HCT116 (cell line): ENCODE results near the gene SCTR.

Experiments used
- CBX3 ChIP-seq: IDR thresholded peaks from 2 replicates; pipeline ENCODE4 v1.6.1; 2012; ENCODE audit warnings: low read depth
- CEBPB ChIP-seq: IDR thresholded peaks from 2 replicates; pipeline ENCODE4 v1.6.1; 2012; ENCODE audit warnings: low read depth
- EZH2 ChIP-seq: fragments of 200-600 bp; sonication (generic); IDR thresholded peaks from 2 replicates; pipeline ENCODE4 v1.6.1; 2017; ENCODE audit warnings: antibody characterized with exemption, mixed run types
- EZH2phosphoT487 ChIP-seq: fragments of 200-600 bp; IDR thresholded peaks from 2 replicates; pipeline ENCODE4 v1.6.1; 2018; ENCODE audit warnings: antibody characterized with exemption, borderline replicate concordance
- POLR2A ChIP-seq: IDR thresholded peaks from 2 replicates; pipeline ENCODE4 v1.7.0; 2011; ENCODE audit warnings: borderline replicate concordance; ENCODE audit not compliant: insufficient read depth, insufficient read length; ENCODE audit errors: extremely low read depth
- POLR2AphosphoS5 ChIP-seq: IDR thresholded peaks from 2 replicates; pipeline ENCODE4 v1.6.1; 2011; ENCODE audit warnings: mild to moderate bottlenecking, low read depth, low read length, moderate library complexity
- TCF7L2 ChIP-seq: IDR thresholded peaks from 2 replicates; pipeline ENCODE4 v1.7.0; 2011; ENCODE audit warnings: borderline replicate concordance, inconsistent platforms; ENCODE audit not compliant: insufficient read depth, insufficient read length; ENCODE audit errors: extremely low read depth
- ZFX ChIP-seq: fragments of 450-650 bp; IDR thresholded peaks from 2 replicates; pipeline ENCODE4 v1.6.1; 2017
- ZNF274 ChIP-seq: fragments of 200-500 bp; sonication (Bioruptor generic); IDR thresholded peaks from 2 replicates; pipeline ENCODE4 v1.6.1; 2014; ENCODE audit warnings: mild to moderate bottlenecking, low read depth, low read length, inconsistent platforms
- TF ChIP-seq, protein P1 (sequence below), 3 experiments: fragments of 200-600 bp in 1 of 3; sonication (generic) in 1 of 3; IDR thresholded peaks in 2 of 3; conservative IDR thresholded peaks in 1 of 3; 2 replicates each; pipeline ENCODE4 v1.5.1; 2012 to 2017; ENCODE audit warnings: low read depth in 2 of 3, low read length in 2 of 3, antibody characterized with exemption in 1 of 3, borderline replicate concordance in 1 of 3, control low read depth in 1 of 3, mild to moderate bottlenecking in 1 of 3, mixed read lengths in 1 of 3, mixed run types in 1 of 3, moderate library complexity in 1 of 3; ENCODE audit not compliant: insufficient read depth in 1 of 3
- TF ChIP-seq, protein P2 (sequence below): IDR thresholded peaks from 2 replicates; pipeline ENCODE4 v1.6.1; 2012; ENCODE audit warnings: low read depth
- TF ChIP-seq, protein P3 (sequence below): IDR thresholded peaks from 2 replicates; pipeline ENCODE4 v1.6.1; 2012

DNA sequence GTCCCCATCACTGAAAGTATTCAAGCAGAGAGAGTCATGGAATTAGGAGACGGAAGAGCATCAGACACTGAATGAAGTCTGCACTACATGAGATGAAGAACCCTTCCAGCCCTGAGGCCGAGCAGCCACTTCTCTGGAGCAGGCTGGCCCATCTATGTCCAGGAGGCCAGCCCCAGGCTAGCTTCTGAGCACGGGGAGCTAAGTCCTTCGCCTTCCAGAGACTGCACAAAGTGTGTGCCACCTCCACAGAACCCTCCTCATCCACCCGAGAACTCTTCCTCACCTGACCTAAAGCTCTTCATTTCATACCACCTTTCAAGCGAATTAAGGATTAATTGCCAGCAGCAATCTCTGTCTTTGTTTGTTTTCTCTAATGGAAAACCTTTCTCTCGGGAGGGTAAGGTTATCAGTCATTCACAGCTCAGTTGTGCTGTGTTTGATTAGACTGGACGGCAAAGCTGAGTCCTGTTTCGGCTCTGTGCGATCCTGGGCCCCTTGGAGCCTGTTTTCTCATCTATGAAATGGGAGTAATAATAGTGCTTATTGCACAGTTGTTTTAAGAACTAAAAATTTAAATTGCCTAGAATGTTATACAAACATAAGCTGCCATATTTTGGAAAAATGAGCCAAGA lies 38.0 kb downstream of the SCTR start:
- TF ChIP-seq, protein P1, sequence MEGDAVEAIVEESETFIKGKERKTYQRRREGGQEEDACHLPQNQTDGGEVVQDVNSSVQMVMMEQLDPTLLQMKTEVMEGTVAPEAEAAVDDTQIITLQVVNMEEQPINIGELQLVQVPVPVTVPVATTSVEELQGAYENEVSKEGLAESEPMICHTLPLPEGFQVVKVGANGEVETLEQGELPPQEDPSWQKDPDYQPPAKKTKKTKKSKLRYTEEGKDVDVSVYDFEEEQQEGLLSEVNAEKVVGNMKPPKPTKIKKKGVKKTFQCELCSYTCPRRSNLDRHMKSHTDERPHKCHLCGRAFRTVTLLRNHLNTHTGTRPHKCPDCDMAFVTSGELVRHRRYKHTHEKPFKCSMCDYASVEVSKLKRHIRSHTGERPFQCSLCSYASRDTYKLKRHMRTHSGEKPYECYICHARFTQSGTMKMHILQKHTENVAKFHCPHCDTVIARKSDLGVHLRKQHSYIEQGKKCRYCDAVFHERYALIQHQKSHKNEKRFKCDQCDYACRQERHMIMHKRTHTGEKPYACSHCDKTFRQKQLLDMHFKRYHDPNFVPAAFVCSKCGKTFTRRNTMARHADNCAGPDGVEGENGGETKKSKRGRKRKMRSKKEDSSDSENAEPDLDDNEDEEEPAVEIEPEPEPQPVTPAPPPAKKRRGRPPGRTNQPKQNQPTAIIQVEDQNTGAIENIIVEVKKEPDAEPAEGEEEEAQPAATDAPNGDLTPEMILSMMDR (IDR thresholded peaks at IDR 0.05 in 2 of 3, conservative IDR thresholded peaks at IDR 0.05 in 1 of 3; ENCODE audit: borderline replicate concordance in 1 of 3, insufficient read depth in 1 of 3, low read depth in 2 of 3, low read length in 2 of 3), result no peak
- no peak for TF ChIP-seq EZH2
- TF ChIP-seq, protein P2, sequence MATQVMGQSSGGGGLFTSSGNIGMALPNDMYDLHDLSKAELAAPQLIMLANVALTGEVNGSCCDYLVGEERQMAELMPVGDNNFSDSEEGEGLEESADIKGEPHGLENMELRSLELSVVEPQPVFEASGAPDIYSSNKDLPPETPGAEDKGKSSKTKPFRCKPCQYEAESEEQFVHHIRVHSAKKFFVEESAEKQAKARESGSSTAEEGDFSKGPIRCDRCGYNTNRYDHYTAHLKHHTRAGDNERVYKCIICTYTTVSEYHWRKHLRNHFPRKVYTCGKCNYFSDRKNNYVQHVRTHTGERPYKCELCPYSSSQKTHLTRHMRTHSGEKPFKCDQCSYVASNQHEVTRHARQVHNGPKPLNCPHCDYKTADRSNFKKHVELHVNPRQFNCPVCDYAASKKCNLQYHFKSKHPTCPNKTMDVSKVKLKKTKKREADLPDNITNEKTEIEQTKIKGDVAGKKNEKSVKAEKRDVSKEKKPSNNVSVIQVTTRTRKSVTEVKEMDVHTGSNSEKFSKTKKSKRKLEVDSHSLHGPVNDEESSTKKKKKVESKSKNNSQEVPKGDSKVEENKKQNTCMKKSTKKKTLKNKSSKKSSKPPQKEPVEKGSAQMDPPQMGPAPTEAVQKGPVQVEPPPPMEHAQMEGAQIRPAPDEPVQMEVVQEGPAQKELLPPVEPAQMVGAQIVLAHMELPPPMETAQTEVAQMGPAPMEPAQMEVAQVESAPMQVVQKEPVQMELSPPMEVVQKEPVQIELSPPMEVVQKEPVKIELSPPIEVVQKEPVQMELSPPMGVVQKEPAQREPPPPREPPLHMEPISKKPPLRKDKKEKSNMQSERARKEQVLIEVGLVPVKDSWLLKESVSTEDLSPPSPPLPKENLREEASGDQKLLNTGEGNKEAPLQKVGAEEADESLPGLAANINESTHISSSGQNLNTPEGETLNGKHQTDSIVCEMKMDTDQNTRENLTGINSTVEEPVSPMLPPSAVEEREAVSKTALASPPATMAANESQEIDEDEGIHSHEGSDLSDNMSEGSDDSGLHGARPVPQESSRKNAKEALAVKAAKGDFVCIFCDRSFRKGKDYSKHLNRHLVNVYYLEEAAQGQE, result no peak
- no peak for TF ChIP-seq CBX3
- TF ChIP-seq POLR2A, result no peak
- TF ChIP-seq, protein P3, sequence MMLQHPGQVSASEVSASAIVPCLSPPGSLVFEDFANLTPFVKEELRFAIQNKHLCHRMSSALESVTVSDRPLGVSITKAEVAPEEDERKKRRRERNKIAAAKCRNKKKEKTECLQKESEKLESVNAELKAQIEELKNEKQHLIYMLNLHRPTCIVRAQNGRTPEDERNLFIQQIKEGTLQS, result no peak
- TF ChIP-seq POLR2AphosphoS5, result no peak
- TF ChIP-seq EZH2phosphoT487, result no peak
- no peak for TF ChIP-seq CEBPB
- no peak for TF ChIP-seq ZNF274
- no peak for TF ChIP-seq ZFX
- TF ChIP-seq TCF7L2, result no peak
